HG03565 (cell line): Measurements from ENCODE around the gene LRCOL1.

ENCODE experiments used
- ATAC-seq: cut with Tn5 transposase; IDR thresholded peaks from one replicate; pipeline ENCODE4 v1.9.1; 2021; ENCODE audit warnings: mild to moderate bottlenecking, moderate library complexity; ENCODE audit not compliant: unreplicated experiment

Gene LRCOL1

DNA sequence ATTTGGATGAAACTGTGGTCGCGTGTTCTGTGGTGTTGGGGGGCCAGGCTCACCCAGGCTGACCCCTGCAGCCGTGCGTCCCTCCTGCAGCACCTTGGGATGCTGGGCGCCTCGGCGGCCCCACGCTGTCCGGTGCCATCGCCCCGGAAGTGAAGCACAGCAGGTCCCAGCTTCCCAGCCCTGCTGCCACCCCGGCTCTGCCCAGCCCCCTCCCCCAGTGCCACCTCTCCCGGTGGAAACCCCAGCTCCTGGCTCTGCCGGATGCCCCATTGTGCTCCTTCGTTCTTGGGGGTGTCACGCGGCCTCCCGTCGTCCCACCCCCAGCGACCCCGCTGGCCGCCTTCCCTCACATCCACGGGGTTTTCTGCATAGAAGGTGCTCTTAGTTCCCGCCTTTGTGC is 25.2 kb downstream of the LRCOL1 start:
- ATAC-seq = no peak

DNA sequence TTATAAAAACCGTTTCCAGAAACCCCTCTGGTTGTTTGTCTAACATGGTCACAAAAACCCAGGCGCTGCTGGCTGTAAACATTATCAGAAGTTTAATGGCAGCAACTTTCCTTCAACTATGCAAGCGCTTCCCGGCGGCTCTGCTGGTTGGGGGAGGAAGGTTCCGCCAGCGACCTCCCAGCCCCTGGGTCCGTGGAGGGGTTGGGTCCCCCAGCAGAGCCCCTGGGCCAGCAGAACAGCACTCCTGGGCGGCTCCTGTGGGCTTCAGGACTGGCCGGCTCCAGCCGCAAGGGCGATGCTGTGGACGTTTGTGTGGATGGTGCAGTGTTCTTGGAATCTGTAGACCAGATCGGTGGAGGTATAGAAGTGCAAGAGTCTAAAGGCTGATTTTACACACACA is 26.0 kb downstream of the LRCOL1 start:
- ATAC-seq = no peak

DNA sequence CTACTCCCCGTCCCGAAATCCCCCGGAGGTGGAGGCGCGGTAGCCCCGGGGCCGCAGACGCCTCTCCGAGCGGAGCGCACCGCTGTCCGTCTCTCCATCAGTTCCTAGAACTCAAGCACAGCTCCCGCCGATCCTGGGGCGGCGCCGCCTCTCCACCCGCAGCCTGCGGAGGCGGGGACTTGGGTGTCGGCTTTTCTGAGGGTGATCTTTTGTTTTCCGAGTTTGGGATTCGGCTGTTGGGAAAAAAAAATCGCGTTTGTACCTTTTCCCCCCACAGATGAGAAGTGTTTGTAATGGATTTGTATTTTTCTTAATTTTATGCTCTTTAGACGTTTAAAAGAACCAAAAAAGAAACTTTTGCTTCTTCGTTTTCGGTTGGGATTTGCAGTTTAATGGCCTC is 26.6 kb downstream of the LRCOL1 start:
- ATAC-seq = no peak

DNA sequence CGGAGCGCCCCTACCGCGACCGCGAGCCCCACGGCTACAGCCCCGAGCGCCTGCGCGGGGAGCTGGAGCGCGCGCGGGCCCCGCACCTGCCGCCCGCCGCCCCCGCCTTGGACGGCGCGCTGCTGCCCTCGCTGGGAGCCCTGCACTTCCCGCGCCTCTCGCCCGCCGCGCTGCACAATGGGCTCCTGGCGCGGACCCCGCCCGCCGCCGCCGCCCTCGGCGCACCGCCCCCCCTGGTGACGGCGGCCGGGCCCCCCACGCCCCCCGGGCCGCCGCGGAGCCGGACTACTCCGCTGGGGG is 27.0 kb downstream of the LRCOL1 start:
- no peak for ATAC-seq

DNA sequence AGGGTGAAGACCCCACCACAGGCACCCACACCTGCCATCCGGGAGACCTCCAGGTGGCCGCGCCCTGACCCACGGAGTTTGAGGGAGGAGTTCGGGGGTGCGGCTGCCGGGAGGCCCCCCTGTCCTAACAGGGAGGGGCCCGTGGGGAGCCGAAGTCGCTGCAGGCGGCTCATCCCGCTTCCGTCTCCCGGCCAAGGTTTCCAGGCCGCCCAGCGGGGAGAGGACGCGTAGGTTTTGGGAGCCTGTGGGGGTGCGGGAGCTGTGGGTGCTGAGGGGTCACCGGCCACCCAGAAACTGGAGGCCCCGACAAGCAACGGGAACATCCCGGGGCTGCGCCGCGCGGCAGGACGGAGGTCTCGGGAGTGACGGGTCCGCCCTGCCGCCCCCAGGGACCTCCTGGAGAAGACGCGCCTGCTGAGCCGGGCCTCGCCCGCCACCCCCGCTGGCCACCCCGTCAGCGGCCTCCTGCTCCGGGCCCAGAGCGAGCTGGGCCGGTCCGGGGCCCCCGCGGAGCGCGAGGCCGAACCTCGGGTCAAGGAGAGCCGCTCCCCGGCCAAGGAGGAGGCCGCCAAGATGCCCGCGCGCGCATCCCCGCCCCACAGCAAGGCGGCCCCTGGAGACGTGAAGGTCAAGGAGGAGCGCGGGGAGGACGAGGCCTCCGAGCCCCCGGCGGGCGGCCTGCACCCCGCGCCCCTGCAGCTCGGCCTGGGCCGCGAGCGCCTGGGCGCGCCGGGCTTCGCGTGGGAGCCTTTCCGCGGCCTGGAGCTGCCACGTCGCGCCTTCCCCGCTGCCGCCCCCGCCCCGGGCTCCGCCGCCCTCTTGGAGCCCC is 27.6 kb downstream of the LRCOL1 start:
- no peak for ATAC-seq

DNA sequence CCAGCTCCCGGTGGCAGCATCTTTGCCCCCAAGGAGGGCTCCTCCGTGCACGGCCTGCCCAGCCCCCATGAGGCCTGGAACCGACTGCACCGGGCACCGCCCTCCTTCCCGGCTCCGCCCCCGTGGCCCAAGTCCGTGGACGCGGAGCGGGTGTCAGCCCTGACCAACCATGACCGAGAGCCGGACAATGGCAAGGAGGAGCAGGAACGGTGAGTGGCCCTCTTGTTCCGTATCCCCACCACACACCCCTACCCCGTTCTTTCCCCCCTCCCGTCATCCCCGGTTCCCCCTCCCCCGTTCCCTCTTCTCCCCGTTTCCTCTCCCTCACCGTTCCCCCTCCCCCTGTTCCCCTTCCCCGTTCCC is 28.3 kb downstream of the LRCOL1 start:
- ATAC-seq = no peak

DNA sequence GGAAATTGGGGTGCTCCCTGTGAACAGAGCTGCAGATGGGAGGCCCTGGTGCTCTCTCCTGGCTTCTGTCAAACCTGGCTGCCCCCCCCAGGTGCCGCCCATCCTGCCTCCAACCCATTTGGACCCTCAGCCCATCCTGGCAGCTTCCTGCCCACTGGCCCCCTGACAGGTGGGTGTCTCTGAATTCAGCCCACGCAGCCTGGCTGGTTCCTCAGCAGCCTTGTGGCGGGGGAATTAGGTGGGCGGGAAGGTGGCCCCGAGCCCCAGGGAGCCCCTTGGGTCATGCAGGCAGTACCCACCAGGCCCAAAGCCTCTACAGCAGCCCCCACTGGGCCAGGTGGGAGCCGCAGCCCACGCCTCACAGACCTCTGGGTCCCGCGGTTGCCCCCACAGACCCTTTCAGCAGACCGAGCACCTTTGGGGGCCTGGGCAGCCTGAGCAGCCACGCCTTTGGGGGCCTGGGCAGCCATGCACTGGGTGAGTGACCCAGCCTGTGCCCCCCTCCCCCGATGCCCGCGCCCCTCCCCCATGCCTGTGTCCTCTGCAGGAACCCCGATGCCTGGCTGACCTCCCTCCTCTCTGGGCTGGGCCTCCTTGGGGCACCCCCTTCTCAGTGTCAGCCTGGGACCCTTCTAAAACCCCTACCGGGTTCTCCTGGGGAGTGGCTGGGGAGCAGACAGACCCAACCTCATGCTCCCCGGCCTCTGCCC is 28.9 kb downstream of the LRCOL1 start:
- no peak for ATAC-seq

DNA sequence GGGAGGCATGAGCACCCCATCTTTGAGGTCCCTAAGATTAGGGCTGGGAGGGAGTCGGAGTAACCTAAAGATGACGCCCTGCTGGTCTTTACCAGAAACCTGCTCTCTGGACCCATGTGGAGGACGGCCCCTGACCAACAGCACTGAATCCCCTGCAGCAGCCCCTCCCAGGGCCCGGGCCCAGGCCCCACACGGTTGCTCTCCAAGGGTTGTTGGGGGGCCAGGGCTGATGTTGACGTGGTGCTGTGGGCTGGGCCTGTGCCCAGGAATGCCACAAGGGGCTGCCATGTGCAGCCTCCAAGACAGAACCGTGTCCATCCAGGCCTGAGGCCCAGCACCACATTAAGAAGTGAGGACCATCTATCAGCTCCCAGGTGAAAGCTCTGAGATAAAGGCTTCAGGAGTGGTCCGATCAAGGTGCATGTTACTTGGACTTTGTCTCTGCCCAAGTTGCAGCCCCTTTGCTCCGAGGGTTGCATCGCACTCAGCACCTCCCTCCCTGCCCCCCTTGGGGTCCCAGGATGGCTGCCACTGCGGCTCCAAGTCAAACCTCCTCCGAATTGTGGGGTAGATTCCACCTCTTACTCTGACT is 29.6 kb downstream of the LRCOL1 start:
- ATAC-seq = no peak

DNA sequence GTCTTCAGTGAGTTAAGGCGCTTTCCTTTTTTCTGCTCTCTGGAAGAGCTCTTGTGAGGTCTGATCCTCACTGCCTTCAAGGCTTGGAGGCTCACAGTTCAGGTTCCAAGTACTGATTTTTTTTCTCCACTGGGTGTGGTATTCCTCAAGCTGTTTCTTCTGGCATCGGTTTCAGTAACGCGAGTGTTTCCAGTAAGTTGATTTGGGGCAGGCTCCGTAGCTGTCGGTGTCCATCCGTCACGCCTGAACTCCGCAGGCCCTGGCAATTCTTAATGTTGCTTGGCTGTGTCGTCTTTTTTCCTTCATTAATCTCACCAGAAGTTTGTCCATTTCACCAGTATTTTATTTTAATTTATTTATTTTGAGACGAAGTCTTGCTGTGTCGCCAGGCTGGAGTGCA is 30.6 kb downstream of the LRCOL1 start:
- no peak for ATAC-seq

DNA sequence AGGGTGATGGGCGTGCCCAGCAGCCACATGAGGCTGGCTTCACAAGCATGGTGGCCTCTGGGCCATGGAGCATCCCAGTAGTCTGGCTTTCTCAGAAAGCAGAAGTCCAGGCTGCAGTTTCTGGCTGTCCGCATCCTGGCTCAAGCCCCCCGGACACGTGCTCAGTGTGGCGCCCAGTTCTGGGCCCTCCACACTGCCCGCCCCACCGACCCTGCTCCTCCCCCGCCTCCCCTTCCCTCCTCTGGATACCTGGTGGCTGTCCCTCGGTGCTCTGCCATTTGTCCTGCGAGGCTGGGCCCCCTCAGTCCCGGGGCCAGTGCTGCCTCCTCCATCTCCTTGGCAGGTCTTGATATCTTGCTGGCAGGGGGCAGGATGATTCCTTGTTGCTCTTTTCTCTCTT is 31.6 kb downstream of the LRCOL1 start:
- no peak for ATAC-seq

DNA sequence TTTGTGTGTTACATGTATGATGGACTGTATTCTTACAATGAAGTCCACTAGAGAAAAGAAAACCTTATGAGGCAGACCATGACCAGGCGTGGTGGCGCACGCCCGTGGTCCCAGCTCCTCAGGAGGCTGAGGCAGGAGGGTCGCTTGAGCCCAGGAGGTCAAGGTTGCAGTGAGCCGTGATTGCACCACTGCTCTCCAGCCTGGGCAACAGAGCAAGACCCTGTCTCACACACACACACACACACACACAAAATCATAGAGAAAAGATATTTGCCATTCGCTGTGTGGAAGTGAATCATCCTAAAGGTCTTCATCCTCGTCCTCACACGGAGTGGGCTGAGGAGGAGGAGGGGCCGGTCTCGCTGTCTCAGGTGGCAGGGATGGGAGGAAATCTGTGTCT is 32.3 kb downstream of the LRCOL1 start:
- no peak for ATAC-seq

DNA sequence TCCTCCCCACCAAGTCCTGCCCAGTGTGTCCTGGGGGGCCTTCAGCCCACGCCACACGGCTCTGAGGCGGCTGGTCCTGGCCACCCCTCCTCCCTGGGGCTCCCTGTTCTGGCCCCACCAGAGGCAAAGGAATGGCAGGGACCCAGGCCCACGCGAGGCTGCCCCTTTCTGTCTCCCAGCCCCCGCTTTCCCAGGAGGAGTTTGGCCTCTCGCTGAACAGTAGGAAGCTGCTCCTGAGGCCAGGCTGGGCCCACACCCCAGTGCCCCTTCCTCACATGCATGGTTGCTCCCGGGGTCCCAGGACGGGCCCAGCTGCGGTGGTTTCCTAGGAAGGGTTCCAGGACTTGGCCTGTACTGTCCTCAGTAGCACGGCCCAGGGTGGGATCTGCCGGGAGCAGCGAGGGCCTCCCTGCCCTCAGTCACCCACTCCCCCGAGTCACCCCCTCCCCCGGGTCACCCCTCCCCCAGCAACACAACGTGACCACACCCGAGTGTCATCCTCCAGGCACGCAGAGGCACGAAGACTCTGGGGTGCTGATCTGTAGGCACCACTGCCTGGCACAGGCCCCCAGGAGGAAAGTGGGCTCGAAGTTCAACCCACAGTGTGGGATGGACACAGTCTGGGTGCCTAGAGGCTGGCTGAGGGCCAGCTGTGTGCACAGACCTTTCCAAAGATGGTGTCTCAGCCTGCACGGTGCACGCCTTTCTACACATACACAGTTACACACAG is 33.0 kb downstream of the LRCOL1 start:
- ATAC-seq = no peak

DNA sequence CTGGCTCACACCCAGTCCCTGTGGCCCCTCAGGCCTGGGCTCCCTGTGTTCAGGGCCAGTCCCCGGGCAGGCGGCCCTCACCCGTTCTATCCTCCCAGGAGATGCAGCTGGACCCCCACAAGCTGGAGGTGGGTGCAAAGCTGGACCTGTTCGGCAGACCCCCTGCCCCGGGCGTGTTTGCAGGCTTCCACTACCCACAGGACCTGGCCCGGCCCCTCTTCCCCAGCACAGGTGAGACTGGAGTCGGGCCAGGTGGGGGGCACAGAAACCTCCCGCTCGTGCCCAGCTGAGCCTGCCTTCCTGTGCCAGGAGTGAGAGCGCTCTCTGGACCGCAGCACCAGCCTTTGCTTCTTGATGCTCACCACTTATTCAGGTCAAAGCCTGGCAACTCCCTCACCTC is 33.7 kb downstream of the LRCOL1 start:
- no peak for ATAC-seq

DNA sequence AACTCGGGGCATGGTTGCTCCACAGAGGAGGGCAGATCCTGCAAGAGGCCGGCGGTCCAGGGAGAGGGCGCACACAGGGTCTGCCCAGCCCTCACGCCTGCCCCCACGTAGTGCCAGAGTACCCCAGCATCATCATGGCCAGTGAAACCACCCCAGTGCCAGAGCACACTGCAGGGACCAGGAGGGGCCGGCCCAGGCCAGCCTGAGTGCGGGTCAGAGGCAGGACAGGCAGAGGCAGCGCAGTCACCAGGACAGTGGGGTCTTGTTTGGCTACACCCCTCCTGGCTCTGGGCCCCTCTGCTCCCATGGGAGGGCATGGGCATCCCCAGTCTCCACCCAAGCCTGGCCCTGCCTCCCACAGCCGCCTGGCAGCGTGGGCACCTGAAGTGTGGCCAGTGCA is 34.7 kb downstream of the LRCOL1 start:
- no peak for ATAC-seq

DNA sequence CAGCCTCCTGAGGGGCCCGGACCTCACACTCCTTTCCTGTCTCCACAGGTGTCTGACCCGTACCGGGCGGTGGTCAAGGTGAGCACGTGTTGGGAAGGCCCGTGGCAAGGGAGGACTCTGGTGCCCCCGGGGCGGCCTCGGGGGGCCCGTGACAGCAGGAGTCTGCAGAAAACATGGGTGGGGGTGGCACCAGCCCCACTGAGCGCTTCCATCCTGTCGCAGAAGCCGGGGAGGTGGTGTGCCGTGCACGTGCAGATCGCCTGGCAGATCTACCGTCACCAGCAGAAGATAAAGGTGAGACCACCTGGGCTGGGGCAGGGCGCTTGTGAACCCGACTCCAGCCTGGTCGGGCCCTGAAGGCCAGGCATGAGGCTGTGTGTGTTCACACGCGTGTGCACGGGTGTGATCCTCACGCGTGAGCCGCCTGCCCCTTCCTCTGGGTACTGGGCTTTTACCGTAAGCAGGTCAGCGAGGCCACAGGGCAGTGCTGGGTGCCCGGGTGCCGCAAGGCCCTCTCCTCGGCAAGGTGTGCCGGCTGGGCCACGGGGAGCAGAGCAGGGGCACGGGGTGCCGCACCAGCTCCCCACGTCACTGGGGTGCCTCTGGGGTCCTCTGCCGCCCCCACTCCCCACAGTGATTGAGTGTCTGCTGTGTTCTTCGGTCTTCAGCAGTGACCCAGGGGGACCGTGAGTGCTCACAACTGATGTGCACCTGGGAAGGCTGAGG is 35.9 kb downstream of the LRCOL1 start:
- no peak for ATAC-seq

DNA sequence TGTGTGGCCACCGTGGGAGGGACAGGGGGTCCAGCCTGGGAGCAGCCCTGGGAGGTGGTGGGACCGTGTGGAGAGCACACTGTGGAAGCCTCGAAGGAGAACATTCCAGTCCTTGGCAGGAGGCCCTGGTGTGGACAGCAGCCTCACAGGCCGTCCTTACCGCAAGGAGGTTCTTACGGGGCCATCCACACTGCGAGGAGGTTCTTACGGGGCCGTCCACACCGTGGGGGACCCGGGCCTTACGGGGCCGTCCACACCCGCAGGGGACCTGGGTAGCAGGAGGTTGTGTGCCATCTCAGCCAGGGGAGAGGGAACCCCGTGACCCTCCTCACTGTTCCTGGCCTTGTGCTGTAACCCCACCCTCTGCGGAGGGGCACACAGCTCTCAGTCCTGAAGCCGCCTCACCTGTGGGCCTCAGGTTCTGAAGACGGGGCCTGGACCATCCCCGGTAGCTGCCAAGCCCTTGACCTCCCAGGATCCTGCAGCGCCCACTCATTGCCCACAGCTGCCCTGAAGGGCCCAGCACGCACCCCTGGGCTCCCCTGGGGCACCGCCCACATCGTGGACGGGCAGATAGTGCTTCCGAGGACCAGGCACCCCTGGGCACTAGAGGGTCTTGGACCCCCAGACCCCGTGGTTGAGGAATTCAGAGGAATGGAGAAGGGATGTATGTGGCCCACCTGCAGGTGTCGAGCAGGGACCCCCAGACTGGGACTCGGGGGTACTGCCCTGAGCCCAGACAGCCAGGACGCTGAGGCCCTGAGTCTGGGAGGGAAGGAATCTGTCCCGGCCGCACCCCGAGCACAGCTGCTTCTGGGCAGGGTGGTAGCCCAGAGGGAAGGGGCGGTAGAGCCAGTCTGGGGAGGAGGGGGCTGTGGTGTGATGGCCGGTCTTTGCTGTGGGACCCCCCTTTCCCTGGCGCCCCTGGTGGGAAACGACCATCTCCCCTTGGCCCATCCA is 37.3 kb downstream of the LRCOL1 start:
- no peak for ATAC-seq

DNA sequence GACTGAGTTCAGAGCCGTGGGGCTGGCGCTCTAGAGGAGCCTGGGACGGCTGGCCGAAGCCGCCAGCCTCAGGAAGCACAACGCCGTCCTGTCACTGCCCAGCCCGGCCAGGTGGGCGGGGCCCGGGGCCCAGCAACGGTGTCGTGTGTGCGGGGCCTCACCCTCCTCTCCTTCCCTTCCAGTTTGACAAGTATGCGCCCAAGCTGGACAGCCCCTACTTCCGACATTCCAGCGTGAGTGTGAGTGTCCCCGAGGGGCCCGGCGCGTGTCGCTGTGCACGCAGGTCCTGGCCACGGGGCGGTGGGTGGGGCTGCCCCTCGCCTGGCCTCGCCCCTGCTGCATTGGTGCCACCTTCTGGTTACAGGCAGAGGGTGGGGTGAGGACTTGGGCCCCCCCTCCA is 38.3 kb downstream of the LRCOL1 start:
- ATAC-seq = no peak

DNA sequence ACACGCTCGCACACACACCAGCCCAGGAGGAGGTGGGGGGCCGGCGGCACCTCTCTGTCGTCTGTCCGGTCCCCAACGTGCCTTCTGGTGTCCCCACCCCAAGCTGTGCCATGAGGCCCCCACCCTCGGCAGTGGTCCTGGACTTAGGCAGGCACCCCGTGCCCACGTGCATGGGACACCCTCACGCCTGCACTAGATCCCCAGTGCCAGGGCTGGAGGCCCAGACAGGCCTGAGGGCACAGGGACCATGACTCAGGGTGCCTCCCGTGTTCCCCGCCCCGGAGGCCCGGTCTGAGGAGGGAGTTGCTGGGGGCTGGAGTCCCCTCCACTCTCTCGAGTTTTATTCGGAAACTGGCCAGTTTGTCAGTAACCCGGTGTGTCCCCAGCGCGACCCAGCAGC is 38.8 kb downstream of the LRCOL1 start:
- ATAC-seq = no peak

DNA sequence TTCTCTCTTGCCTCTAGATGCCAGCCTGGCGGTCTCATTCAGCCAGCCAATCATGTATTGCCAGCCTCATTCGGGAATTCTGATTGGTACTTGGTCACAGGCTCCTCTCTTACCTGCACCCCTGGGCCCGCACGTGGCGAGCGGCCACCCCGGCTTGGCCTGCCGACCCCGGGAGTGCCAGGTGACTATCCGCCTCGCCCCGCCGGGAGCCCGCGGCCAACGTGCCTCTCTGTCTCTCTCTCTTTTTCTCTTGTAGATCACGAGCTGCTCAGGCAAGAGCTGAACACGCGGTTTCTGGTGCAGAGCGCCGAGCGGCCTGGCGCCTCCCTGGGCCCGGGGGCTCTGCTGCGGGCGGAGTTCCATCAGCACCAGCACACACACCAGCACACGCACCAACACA is 39.3 kb downstream of the LRCOL1 start:
- no peak for ATAC-seq

DNA sequence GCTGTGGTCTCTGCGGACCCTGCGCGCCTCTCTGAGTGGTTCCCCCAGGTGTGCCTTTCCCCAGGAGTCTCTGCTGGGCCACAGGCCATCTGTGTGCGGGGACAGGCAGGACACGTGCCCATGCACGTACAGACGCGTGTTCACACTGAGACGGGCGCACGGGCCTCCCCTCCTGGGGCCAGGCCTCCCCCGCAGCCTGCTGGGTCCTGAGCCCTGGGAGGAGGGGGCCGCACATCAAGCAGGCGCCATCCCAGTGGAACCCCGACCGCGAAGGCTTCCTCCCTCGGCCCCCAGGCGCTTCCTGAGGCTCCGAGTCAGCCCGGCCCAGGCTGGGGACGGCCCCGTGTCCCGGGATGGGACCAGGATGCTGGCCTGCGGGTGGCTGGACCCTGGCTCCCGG is 39.7 kb downstream of the LRCOL1 start:
- no peak for ATAC-seq
